ENCODE data around the gene ATP10A.
A peak's percentile ranks its signal among the peaks of the same experiment; 100 is the strongest.

The ATP10A gene

DNA sequence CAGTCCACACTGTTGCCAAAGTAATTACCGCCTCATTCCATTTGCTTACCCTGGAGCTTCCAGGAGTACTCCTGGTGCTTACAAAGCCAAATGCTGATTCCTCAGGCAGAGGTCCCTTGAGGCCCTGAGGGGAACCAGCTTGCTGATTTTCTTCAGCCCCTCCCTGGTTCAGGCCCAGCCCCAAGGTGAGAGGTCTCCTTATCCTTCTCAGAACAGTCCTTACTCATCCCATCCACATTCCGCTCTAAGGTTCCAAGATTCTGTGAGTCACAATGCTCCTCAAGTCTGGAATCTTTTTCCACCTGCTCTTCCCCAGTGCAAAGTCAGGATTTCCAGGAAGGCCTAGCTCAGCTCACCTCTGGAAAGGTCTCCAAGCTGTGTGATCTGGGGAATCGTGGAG is 1.8 kb upstream of the ATP10A start:
- TF ChIP-seq, protein P1, sequence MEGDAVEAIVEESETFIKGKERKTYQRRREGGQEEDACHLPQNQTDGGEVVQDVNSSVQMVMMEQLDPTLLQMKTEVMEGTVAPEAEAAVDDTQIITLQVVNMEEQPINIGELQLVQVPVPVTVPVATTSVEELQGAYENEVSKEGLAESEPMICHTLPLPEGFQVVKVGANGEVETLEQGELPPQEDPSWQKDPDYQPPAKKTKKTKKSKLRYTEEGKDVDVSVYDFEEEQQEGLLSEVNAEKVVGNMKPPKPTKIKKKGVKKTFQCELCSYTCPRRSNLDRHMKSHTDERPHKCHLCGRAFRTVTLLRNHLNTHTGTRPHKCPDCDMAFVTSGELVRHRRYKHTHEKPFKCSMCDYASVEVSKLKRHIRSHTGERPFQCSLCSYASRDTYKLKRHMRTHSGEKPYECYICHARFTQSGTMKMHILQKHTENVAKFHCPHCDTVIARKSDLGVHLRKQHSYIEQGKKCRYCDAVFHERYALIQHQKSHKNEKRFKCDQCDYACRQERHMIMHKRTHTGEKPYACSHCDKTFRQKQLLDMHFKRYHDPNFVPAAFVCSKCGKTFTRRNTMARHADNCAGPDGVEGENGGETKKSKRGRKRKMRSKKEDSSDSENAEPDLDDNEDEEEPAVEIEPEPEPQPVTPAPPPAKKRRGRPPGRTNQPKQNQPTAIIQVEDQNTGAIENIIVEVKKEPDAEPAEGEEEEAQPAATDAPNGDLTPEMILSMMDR (IDR thresholded peaks at IDR 0.05): no peak
- Histone ChIP-seq H3K27ac (no peak overlapping the region), H3K4me3 (no peak overlapping the region)
- DNase-seq (ENCODE audit: low spot score): no peak

DNA sequence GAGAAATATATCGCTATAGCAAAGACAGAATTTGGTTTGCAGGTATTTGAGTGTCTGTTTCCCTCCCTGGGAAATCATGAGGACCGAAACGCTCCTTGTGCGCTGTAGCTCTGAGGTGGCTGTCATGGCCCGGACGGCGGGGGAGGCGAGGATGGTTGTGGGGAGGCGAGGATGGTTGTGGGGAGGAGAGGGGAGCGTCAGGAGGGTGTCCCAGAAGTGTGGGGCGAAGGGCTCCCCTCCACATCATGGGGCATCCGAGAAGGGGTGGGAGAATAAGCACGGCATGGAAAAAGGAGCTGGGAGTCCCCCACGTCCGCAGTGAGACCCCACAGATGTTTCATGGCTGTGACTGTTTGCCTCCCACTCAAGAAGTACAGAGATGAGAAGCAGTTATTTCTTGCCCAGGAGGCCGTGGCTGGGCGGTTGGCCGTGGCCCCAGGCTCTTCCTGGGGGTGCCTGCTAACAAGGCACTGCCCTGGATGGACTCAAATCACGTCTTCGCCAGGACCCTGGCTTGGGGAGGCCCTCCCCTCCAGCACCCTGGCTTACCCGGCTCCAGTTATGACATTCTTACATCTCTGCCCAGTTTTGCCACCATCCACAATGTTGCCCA is 947 bp upstream of the ATP10A start:
- no peak for DNase-seq (ENCODE audit: low spot score)
- Histone ChIP-seq H3K27ac (peak overlapping the region in 1 of 2 donors; percentile 97), H3K4me3 (peak overlapping the region; percentile 82)
- TF ChIP-seq, protein P1 (IDR thresholded peaks at IDR 0.05): no peak

DNA sequence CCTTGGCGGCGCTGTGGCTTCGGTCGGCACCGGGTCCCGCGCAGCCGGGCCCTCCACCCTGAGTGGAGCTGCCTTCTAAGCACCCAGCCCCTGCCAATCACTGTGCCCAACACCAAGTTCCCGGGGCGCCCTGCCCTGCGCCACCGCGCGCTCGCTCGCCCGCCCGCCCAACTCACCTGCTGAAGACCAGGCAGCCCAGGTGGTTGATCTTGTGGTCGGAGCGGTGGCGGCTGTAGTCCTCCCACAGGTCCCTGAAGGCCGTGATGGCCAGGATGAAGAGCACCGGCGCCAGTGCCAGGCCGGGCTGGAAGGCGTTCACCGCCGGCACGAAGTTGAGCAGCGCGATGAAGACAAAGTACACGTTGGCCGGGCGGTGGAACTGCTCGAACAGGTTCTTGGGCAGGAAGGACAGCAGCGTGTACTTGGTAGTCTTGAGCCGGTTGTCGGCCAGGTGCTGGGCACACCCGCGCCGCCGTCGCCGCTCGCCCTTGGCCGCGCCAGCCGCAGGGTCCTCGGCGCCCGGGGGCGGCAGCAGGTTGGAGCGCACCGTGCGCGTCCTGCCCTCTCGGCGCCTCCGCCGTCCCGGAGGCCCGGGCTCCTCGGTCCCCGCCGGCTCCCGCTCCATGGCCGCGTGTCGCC is 536 bp downstream of the ATP10A start:
- Histone ChIP-seq H3K27ac (peak overlapping the region; percentile 95 to 97), H3K4me3 (peak overlapping the region; percentile 82)
- TF ChIP-seq, protein P1 (IDR thresholded peaks at IDR 0.05): no peak
- no peak for DNase-seq (ENCODE audit: low spot score)

DNA sequence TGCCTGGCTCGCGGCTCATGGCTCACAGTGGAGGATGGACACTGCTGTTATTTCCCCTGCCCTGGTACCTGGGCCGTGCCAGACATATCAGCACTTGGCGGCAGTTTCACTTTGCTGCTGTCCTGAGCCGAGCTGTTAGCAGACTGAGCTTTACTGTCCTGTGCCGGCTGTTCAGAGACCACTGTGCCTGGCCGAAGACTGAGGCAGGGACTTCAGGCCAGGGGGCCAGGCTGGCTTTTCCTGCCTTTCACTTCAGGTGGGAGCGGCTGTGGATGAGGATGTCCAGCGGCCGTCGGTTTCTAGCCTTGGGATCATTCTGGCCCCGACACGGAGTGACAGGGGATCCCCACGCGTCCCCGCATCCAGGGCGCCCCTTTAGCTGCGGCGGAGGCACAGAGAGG is 1.1 kb downstream of the ATP10A start:
- TF ChIP-seq, protein P1 (IDR thresholded peaks at IDR 0.05): no peak
- DNase-seq (ENCODE audit: low spot score): no peak

DNA sequence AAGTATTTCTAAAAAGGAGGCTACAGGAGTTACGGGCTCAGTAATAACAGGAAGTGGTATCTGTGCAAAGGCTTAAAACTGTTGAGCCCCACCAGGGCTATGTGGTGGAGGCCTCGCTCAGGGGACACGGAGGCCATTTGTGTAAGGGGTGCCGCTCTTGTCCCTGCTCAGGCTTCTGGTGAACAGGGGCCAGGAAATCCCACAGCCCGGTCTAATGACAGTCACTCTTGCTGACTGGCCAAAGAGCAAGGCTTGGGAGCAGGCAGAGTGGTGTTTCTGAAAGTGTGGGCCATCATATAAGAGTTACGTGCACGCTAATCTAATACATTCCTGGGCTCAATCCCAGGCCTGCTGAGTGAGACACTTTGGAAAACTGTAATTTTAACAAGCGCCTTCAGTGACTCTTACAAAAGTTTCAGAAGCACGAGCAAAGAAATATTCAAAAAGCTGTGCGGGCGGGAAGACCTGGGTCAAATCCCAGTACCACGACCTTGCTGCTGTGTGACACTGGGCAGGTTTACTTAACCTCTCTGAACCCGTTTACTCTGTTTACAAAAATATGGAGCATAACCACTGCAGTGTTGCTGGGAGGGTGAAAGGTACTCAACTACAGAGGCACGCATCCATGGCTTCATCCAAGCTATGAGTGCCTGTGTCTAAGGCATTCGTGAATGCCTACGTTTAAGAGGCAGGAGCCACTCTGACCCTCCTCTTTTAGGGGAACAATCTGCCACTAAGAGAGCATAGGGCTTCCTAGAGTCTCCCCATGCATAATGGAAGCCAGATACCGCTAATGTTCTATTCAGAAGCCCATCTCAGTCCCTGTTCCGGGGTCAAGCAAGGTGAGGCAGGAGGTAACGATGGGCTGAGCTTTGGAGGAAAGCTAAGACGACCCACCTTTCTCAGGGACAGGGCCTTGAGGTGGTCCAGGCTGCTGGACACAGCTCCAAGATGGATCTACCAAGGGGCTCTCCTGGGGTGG is 2.0 kb downstream of the ATP10A start:
- peak; percentile 82 for DNase-seq (ENCODE audit: low spot score)
- Histone ChIP-seq H3K27ac (peak overlapping the region; percentile 95 to 97), H3K4me3 (peak overlapping the region; percentile 82)
- TF ChIP-seq, protein P1 (IDR thresholded peaks at IDR 0.05): no peak

More for the DNA sequence above, 1.1 kb downstream of the ATP10A start:
- peak overlapping the region; percentile 95 to 97 for H3K27ac ChIP-seq
- peak overlapping the region; percentile 82 for H3K4me3 ChIP-seq

DNA sequence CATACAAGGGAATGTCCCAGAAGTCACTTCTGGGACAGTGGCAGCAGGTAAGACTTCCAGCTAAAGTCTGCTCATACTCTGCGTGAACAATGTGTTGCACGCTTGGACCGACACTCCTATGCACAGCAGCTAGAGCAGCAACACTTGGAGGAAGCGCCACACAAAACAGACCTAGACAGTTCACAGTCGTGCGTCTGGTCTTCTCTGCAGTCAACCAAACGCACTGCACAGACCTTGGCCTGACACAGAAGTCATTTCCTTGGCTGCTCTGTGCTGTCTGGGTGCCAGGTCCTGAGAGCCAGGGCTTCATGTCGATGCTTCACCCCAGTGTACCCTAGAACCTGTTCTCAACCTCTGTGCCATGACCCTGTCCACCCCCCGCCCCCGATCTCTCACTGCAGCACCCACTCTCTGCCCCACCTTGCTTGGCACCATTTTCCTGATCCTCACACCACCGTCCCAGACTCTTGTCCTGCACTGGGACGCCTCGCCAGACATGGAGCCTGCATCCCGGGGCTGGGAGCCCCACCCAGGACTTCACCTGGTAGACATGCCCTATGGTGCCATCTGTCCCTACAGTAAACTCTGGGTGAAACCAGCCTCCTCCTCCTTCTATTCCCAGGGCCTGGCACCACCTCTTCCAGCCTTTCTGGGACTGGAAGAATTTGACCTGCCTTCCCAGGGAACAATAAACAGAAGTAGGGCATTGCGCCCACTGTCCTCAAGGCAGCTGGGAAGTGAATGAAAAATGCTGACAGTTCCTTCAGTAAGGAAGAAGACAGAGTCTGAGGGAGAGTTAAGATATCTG is 3.1 kb downstream of the ATP10A start:
- Histone ChIP-seq H3K27ac (peak overlapping the region; percentile 95 to 97), H3K4me3 (peak overlapping the region; percentile 82)
- peak; percentile 89 for DNase-seq (ENCODE audit: low spot score)
- TF ChIP-seq, protein P1 (IDR thresholded peaks at IDR 0.05): no peak
